Loucy (cell line): ENCODE results near the gene PCSK5.
"Not testable (repeated sequence)": the region's sequence is repeated elsewhere in the genome, so short reads cannot be mapped to it uniquely, and the experiment has no call there.

Source experiments
- H2AFZ ChIP-seq: fragments of 200-600 bp; sonication (generic); 2 replicates; pipeline ENCODE4 v1.6.0; 2016; ENCODE audit warnings: antibody characterized with exemption, mild to moderate bottlenecking, low read length, moderate library complexity
- H3F3A ChIP-seq: fragments of 200-600 bp; 2 replicates; pipeline ENCODE4 v1.6.0; 2016; ENCODE audit warnings: antibody characterized with exemption, low read depth, mild to moderate bottlenecking
- H3K27me3 ChIP-seq: fragments of 200-600 bp; sonication (generic); 2 replicates; pipeline ENCODE4 v1.6.1; 2014; ENCODE audit warnings: low read length, mild to moderate bottlenecking; ENCODE audit not compliant: insufficient read depth, poor library complexity, severe bottlenecking
- H3K36me3 ChIP-seq: fragments of 200-600 bp; sonication (generic); 2 replicates; pipeline ENCODE4 v1.6.1; 2016; ENCODE audit warnings: low read length; ENCODE audit not compliant: insufficient read depth
- H3K4me1 ChIP-seq: fragments of 200-600 bp; sonication (generic); 2 replicates; pipeline ENCODE4 v1.5.1; 2014; ENCODE audit warnings: low read length, mild to moderate bottlenecking; ENCODE audit not compliant: insufficient read depth, poor library complexity, severe bottlenecking
- H3K4me2 ChIP-seq: fragments of 200-600 bp; sonication (generic); 2 replicates; pipeline ENCODE4 v1.6.0; 2014; ENCODE audit warnings: antibody characterized with exemption, low read length, low read depth, mild to moderate bottlenecking; ENCODE audit not compliant: poor library complexity, severe bottlenecking
- H3K4me3 ChIP-seq: fragments of 200-600 bp; sonication (generic); 2 replicates; pipeline ENCODE4 v1.5.1; 2014; ENCODE audit warnings: low read length, mild to moderate bottlenecking, mixed read lengths; ENCODE audit not compliant: poor library complexity, severe bottlenecking
- H3K79me2 ChIP-seq: fragments of 200-600 bp; sonication (generic); 2 replicates; pipeline ENCODE4 v1.6.1; 2014; ENCODE audit warnings: low read length; ENCODE audit not compliant: insufficient read depth
- H3K9ac ChIP-seq: fragments of 200-600 bp; sonication (generic); 2 replicates; pipeline ENCODE4 v1.6.0; 2014; ENCODE audit warnings: mild to moderate bottlenecking, low read depth, low read length, moderate library complexity; ENCODE audit not compliant: poor library complexity, severe bottlenecking
- H3K9me2 ChIP-seq: fragments of 200-600 bp; sonication (generic); replicated peaks from 2 replicates; pipeline ENCODE4 v1.6.1; 2016; ENCODE audit warnings: low read depth, low read length, mixed read lengths
- H3K9me3 ChIP-seq: fragments of 200-600 bp; sonication (generic); 2 replicates; pipeline ENCODE4 v1.6.1; 2014; ENCODE audit warnings: mild to moderate bottlenecking, antibody characterized with exemption, low read length, low read depth; ENCODE audit not compliant: insufficient read depth
- H4K20me1 ChIP-seq: fragments of 200-600 bp; sonication (generic); 2 replicates; pipeline ENCODE4 v1.6.0; 2014; ENCODE audit warnings: antibody characterized with exemption, low read length, mild to moderate bottlenecking; ENCODE audit not compliant: insufficient read depth, poor library complexity, severe bottlenecking
- CTCF ChIP-seq: fragments of 200-600 bp; sonication (generic); conservative IDR thresholded peaks from 2 replicates; pipeline ENCODE4 v1.5.1; 2014; ENCODE audit warnings: mild to moderate bottlenecking, antibody characterized with exemption, low read length
- EZH2phosphoT487 ChIP-seq: fragments of 200-600 bp; IDR thresholded peaks from 2 replicates; pipeline ENCODE4 v1.6.1; 2018; ENCODE audit warnings: antibody characterized with exemption, mild to moderate bottlenecking, moderate library complexity, borderline replicate concordance

PCSK5 gene

DNA sequence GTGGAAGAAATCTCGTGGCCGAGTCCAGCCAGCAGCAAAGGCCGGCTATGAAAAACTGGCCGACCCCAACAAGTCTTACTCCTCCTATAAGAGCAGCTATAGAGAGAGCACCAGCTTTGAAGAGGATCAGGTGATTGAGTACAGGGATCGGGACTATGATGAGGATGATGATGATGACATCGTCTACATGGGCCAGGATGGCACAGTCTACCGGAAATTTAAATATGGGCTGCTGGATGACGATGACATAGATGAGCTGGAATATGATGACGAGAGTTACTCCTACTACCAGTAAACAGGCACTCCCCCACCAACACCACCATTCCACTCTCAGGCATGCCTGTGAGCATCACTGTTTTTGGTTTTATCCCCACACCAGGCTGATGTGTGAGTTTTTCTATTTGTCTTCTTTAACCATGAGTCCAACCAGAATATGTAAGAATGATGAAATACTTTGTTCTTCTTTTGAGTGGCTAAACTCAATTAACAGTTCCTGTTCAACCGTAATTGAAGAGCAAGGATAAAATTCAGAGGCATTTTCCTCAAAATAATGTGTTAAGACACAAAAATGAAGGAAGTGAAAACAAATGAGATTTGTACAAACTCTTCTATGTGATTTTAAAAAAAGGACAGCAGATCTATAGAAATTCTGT lies 468.3 kb downstream of the PCSK5 start:
- Histone ChIP-seq H4K20me1 (no peaks in the 10 kb centered on the region), H2AFZ (no peak overlapping the region), H3K27me3 (no peaks in the 10 kb centered on the region), H3K4me1 (no peaks in the 10 kb centered on the region), H3K4me3 (no peak overlapping the region), H3F3A (no peaks in the 10 kb centered on the region), H3K9me3 (no peaks in the 10 kb centered on the region), H3K9me2 (no peaks in the 10 kb centered on the region), H3K4me2 (no peak overlapping the region), H3K36me3 (no peaks in the 10 kb centered on the region), H3K9ac (no peak overlapping the region), H3K79me2 (no peaks in the 10 kb centered on the region)
- TF ChIP-seq EZH2phosphoT487 = no peak

DNA sequence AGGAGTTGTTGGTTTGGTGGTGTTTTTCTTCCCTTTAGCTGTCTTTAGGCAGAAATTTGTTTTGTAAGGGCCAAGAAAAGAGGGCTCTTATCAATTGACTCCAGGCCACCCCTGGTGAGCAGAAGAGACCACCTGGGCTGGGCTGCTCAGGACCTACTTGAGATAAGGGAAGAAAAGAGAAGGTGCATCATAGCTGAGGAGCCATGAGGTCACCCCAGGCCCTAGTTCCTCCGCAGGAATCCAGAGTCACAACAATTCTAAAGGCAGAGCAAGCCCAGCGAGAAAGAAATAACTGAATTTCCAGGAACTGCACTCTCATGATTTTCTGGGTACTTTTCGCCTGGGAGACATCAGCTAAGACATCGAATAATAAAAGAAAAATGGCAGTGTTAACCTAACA lies 468.9 kb downstream of the PCSK5 start:
- H2AFZ ChIP-seq = no peak overlapping the region
- no peak overlapping the region for H3K4me2 ChIP-seq

GRCh38 chr9:76359766-76360165 lies 469.3 kb downstream of the PCSK5 start:
- no peaks in the 10 kb centered on the region for H3K36me3 ChIP-seq
- H3K4me3 ChIP-seq = no peak overlapping the region
- H2AFZ ChIP-seq = no peak overlapping the region
- H3K9me2 ChIP-seq = no peaks in the 10 kb centered on the region
- H4K20me1 ChIP-seq = no peaks in the 10 kb centered on the region
- H3K4me1 ChIP-seq = no peaks in the 10 kb centered on the region
- H3K4me2 ChIP-seq = no peak overlapping the region
- H3K27me3 ChIP-seq = no peaks in the 10 kb centered on the region
- H3F3A ChIP-seq = no peaks in the 10 kb centered on the region
- H3K9ac ChIP-seq = no peak overlapping the region
- no peaks in the 10 kb centered on the region for H3K9me3 ChIP-seq
- no peaks in the 10 kb centered on the region for H3K79me2 ChIP-seq
- TF ChIP-seq EZH2phosphoT487 (no peak), CTCF (no peak)

More for the DNA sequence above, 468.9 kb downstream of the PCSK5 start:
- Histone ChIP-seq H3K9me2 (no peaks in the 10 kb centered on the region), H3K79me2 (no peaks in the 10 kb centered on the region), H3K36me3 (no peaks in the 10 kb centered on the region), H3K9me3 (no peaks in the 10 kb centered on the region), H4K20me1 (no peaks in the 10 kb centered on the region), H3K9ac (no peak overlapping the region), H3K4me3 (no peak overlapping the region), H3K27me3 (no peaks in the 10 kb centered on the region), H3K4me1 (no peaks in the 10 kb centered on the region), H3F3A (no peaks in the 10 kb centered on the region)
- TF ChIP-seq CTCF (no peak), EZH2phosphoT487 (no peak)

DNA sequence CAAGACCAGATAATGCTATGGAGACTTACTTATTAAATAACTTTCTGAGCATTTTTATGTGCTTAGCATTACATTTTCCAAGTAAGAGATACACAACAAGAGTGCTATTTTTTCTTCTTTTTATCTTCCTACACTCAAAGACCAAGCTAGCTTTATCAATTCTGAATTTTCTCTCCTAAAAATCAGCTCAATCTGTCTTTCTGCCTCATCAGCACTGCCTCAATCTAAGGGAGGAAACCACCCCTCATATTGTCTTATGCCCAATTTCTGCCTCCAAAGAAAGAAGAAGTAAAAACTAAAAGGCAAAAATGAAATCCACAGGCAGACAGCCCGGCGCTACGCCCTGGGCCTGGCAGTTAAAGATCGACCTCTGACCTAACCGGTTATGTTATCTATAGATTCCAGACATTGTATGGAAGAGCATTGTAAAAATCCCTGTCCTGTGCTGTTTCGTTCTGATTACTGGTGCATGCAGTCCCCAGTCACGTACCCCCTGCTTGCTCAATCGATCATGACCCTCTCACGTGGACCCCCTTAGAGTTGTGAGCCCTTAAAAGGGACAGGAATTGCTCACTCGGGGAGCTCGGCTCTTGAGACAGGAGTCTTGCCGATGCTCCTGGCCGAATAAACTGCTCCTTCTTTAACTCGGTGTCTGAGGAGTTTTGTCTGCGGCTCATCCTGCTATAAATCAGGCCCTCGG lies 472.0 kb downstream of the PCSK5 start:
- H3K9me2 ChIP-seq, H3K9ac ChIP-seq, H3K4me2 ChIP-seq, H3K36me3 ChIP-seq, H4K20me1 ChIP-seq, H3F3A ChIP-seq, H3K4me3 ChIP-seq, H2AFZ ChIP-seq, H3K4me1 ChIP-seq, H3K27me3 ChIP-seq, H3K9me3 ChIP-seq, H3K79me2 ChIP-seq: not testable (repeated sequence)
